22Rv1 (cell line): Measurements from ENCODE around the gene ENDOV.

Source experiments
- CTCF ChIP-seq: fragments of 450-650 bp; IDR thresholded peaks from 2 replicates; pipeline ENCODE4 v1.5.1; 2017; ENCODE audit warnings: mild to moderate bottlenecking
- ZFX ChIP-seq: fragments of 450-650 bp; IDR thresholded peaks from 2 replicates; pipeline ENCODE4 v1.6.1; 2017; ENCODE audit warnings: antibody characterized with exemption, borderline replicate concordance

DNA sequence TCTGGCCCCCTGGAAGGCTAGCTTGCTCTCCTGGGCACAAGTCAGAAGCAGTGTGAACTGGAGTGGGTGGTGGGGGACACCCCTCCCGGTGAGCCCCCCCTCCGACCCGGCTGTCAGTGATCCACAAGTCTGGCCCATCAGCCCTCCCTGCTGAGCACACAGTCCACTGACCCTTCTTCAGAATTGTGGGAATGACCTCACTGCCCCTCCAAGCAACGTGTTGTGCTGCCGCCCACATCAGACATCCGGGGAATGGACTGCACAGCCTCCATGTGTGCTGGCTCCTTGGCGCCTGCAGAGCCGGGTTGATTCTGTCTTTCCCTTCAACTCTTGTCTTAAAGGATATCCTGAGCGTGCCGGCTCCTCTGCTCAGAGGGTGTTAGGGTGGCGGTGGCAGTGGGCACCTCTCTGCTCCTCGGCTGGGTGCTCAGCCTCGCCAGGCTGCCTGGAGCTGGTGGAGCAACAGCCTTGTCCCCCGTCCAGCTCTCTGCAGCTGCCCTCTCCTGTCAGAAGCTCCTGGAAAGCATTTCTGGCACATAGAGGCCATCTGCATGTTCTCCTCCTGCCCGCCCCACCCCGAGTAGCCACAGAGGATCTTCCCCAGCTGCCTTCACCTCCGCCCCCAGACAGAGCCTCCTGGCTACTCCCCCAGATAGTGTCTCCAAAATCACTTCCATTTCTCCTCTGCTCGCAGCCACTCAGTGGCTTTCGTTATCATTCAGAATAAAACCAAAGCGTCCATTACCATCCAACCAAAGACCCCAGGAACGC lies 41.7 kb downstream of the ENDOV start:
- TF ChIP-seq CTCF (no peak), ZFX (no peak)
